ENCODE measurements around the gene OR7A5. TPM values are rescaled to one million over a fixed set of nuclear protein-coding genes. Genes with fewer than 3 reads are reported as not detected.

The OR7A5 gene
- not detected in 2 replicates for total RNA-seq (ENCODE audit: low replicate concordance)

GRCh38 chr19:14835011-14835410, at the start of gene OR7A5, which contains the start of gene OR7C1:
TSS of gene OR7A5 (minus strand) at chr19:14835185. CDS start at chr19:14828241, 6,944 bp downstream.
TSS of gene OR7C1 (minus strand) at chr19:14835185. CDS start at chr19:14800136, 35,049 bp downstream.

GRCh38 chr19:14848822-14849221, 13.8 kb upstream of the OR7A5 start, which contains the start of gene OR7A10:
TSS of gene OR7A10 (minus strand) at chr19:14848922. CDS start at chr19:14841877, 7,045 bp downstream.

GRCh38 chr19:14778110-14778845, 56.7 kb downstream of the OR7A5 start, which contains the start of gene ADGRE2:
TSS of gene ADGRE2 (minus strand) at chr19:14778560. CDS start at chr19:14776756, 1,804 bp downstream.

Other genes with a start within 250 kb of the OR7A5 start
- gene ADGRE3, start 160.3 kb downstream of the OR7A5 start, total RNA-seq (ENCODE audit: low replicate concordance), result not detected in 2 replicates
- gene ZNF333, start 145.1 kb downstream of the OR7A5 start, total RNA-seq (ENCODE audit: low replicate concordance), result 15.0 and 20.1 TPM in 2 replicates
- under 0.01 and 0.35 TPM in 2 replicates for gene ADGRE2, start 56.6 kb downstream of the OR7A5 start, total RNA-seq (ENCODE audit: low replicate concordance)
- not detected in 2 replicates for gene OR7C1, start within 50 bp of the OR7A5 start, total RNA-seq (ENCODE audit: low replicate concordance)
- not detected in 2 replicates for gene OR7A10, start 13.7 kb upstream of the OR7A5 start, total RNA-seq (ENCODE audit: low replicate concordance)
- gene OR7A17, start 50.9 kb upstream of the OR7A5 start, total RNA-seq (ENCODE audit: low replicate concordance), result not detected in 2 replicates
- gene OR7C2, start 106.3 kb upstream of the OR7A5 start, total RNA-seq (ENCODE audit: low replicate concordance), result not detected in 2 replicates
- not detected in 2 replicates for gene SLC1A6, start 144.7 kb upstream of the OR7A5 start, total RNA-seq (ENCODE audit: low replicate concordance)
- not detected in 2 replicates for gene CASP14, start 214.3 kb upstream of the OR7A5 start, total RNA-seq (ENCODE audit: low replicate concordance)
- gene OR1I1, start 247.0 kb upstream of the OR7A5 start, total RNA-seq (ENCODE audit: low replicate concordance), result not detected in 2 replicates

All from smooth muscle cell of the coronary artery (primary cell).